ENCODE data around the gene FOXD1. TPM values are rescaled to one million over a fixed set of nuclear protein-coding genes. Genes with fewer than 3 reads are reported as not detected.

FOXD1 gene
- total RNA-seq, 1 donor from 2014 or later: 0.09 TPM

DNA sequence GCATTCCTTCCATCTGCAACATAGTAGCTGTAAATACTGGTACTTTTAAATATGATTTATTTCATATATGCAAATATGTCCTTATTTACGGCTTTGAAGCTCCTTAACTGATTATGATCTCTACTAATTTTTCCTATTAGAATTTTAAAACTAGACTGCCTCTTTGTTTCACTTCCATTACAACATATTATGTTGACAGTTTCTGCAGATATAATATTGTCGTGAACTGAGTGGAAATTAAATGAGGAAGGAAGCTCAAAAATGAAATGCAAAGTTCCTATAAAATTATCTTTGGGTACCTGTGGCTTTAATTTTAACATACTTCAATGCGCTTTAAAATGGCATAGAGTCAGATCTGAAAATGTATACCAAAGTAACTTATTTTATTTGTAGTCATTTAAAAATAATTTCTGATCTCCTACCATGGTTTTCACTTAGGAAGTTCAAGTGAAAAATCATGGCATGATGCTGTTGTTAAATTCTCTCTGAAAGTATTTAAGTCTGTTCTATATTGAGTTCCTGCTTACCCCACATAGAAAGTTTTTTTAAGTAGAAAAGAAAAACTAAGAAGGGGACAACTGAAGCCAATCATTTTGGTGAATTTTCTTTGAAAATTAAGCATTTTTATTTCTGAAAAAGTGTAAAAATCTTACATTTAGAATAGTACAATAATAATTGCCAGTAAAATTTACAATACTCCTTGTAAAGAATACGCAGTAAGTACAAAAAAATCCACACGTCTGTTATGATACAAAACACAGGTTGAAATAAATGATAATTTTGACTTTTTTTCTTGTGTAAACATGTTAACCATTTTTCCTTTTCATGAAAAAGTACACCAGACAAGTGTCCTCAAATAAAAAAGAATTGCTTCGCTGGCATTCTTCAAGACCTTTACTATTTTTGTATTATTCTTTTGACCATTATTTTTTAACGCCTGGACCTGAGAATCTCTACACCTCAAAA lies 2.6 kb downstream of the FOXD1 start:
- TF ChIP-seq CTCF (IDR thresholded peaks at IDR 0.05; ENCODE audit: unreplicated experiment): no peak
- H3K27ac Mint-ChIP-seq: no peak overlapping the region
- peaks cover 10% of the 10 kb centered on the region for H3K4me1 Mint-ChIP-seq

DNA sequence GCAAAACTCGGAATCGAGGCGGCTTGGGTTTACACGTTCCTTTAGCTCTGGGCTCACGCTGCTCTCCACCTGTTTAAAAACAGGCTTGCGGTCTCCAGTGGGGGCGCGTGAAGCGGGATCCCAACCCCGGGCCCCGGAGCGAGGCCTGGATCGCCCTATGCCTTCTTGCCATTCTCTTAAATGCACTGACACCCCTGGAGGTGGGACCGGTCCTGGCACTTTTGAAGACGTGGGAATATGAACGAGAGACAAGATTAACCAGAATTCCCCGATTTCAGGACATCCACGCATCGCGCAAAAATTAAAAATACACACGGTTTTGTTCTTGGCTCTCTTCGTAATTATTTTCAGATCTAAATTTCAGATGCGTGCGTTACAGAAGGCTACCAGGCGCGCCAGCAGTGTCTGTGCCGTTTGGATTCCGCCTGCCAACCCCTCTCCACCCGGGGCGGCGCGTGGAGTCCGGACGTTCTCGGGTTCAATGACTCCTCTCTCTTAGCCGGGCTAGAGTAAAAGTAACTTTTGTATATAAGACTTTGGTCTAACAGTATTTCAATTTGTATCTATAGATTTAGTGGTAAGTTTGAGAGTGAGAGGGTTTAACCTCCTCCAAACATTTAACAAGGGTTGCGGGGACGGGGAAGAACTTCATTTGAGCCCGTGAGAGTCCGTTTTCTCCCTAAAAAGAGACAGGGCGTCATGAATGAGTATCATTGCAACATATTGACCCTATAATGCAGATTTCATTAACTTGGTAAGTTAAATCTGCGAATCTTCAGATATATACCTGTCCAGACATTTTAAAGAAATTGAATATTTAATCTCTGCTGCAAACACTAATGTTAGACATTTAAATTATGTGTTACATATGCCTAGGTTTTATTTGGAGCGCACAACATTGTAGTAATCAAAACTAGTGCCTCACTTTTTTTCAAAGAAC lies 3.8 kb downstream of the FOXD1 start:
- H3K9me3 Mint-ChIP-seq: no peaks in the 10 kb centered on the region
- no peaks in the 10 kb centered on the region for H3K36me3 Mint-ChIP-seq
- H3K27me3 Mint-ChIP-seq (ENCODE audit: low read depth): peaks cover 88% of the 10 kb centered on the region
- no peak overlapping the region for H3K27ac Mint-ChIP-seq
- DNase-seq (ENCODE audit: low spot score in 2 of 2, unreplicated experiment in 2 of 2): no peak
- no peak for TF ChIP-seq CTCF (IDR thresholded peaks at IDR 0.05; ENCODE audit: unreplicated experiment)
- H3K4me3 Mint-ChIP-seq: no peak overlapping the region
- peaks cover 7% of the 10 kb centered on the region for H3K4me1 Mint-ChIP-seq

More for the DNA sequence above, 2.6 kb downstream of the FOXD1 start:
- DNase-seq (ENCODE audit: low spot score in 2 of 2, unreplicated experiment in 2 of 2): no peak
- H3K36me3 Mint-ChIP-seq: no peaks in the 10 kb centered on the region
- no peaks in the 10 kb centered on the region for H3K9me3 Mint-ChIP-seq
- H3K27me3 Mint-ChIP-seq (ENCODE audit: low read depth): peaks cover 89% of the 10 kb centered on the region
- H3K4me3 Mint-ChIP-seq: peak overlapping the region; percentile 51

- no peaks in the 10 kb centered on the region for H3K9me3 Mint-ChIP-seq
- H3K4me3 Mint-ChIP-seq: no peak overlapping the region
- TF ChIP-seq CTCF (IDR thresholded peaks at IDR 0.05; ENCODE audit: unreplicated experiment): no peak
- H3K27me3 Mint-ChIP-seq (ENCODE audit: low read depth): peaks cover 88% of the 10 kb centered on the region
- no peak overlapping the region for H3K27ac Mint-ChIP-seq
- no peaks in the 10 kb centered on the region for H3K36me3 Mint-ChIP-seq
- no peak for DNase-seq (ENCODE audit: low spot score in 2 of 2, unreplicated experiment in 2 of 2)
- peaks cover 4% of the 10 kb centered on the region for H3K4me1 Mint-ChIP-seq
These were observed 4.6 kb downstream of the FOXD1 start for GRCh38 chr5:73443829-73444498.

DNA sequence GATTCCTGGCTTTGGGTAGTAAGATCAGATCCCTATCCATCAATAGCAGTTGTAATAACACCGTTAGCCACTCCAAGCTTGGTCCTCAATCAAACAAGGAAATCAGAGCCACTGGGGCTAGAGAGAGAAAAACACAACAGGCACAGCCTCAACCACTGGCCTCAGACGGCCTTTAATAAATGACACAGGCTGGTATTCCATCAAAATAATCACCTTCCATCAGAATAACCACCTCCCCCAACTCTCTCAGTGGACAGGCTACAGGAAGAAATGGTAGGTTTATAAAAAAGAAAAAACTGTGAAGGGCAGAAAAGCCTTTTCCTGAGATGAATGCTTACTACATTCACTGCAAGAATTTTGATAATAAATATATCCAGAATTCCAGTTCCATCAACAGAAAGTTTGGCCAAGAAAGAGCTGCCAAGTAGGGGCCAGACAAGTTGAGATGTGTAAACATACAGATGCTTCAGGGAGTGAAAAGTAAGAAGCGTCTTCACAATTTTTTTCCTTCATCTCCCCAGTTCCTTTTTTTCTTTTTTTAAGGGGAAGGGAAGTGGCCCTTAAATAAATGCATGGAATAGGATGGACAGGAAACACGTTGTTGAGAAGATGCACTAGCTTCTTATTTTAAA lies 5.5 kb downstream of the FOXD1 start:
- H3K36me3 Mint-ChIP-seq: no peaks in the 10 kb centered on the region
- no peak for DNase-seq (ENCODE audit: low spot score in 2 of 2, unreplicated experiment in 2 of 2)
- H3K27me3 Mint-ChIP-seq (ENCODE audit: low read depth): peaks cover 90% of the 10 kb centered on the region
- H3K4me1 Mint-ChIP-seq: peaks cover 3% of the 10 kb centered on the region
- H3K9me3 Mint-ChIP-seq: no peaks in the 10 kb centered on the region
- TF ChIP-seq CTCF (IDR thresholded peaks at IDR 0.05; ENCODE audit: unreplicated experiment): no peak
- H3K27ac Mint-ChIP-seq: no peak overlapping the region
- no peak overlapping the region for H3K4me3 Mint-ChIP-seq

All from mesothelial cell of epicardium (in vitro differentiated cells).